H4 (cell line): Measurements from ENCODE around the gene THRAP3. TPM values are rescaled to one million over a fixed set of nuclear protein-coding genes. Genes with fewer than 3 reads are reported as not detected.

Source experiments
- DNase-seq: peaks from one replicate; pipeline ENCODE4 v3.0.0-alpha.2; 2015; ENCODE audit warnings: low spot score
- total RNA-seq: library from RNA; depleted of rRNA; stranded (reverse); fragments of >200 nt; shearing (Covaris generic); gene quantifications from 2 replicates; pipeline ENCODE4 v1.2.3, GENCODE V29; 2014

The THRAP3 gene
- total RNA-seq, 1 experiment from 2014 or later: 69.8 TPM

DNA sequence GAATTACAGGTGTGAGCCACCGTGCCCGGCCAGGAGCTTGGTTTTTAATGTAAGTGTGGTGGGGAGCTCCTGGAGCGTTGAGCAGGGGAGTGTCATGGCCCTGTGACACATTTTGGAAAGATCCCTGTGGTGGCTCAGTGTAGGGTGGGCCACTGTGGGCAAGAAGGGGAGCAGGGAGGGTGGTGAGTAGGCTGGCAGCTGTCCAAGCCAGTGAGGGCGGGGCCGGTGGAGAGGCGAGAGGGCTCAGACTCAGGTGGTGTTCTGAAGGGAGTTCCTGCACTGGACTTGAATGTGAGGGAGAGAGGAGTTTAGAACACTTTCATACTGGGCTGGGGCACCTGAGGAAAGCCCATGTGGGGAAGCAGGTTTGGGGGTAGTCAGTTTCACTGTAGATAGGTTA is 102.3 kb downstream of the THRAP3 start:
- DNase-seq: no peak

DNA sequence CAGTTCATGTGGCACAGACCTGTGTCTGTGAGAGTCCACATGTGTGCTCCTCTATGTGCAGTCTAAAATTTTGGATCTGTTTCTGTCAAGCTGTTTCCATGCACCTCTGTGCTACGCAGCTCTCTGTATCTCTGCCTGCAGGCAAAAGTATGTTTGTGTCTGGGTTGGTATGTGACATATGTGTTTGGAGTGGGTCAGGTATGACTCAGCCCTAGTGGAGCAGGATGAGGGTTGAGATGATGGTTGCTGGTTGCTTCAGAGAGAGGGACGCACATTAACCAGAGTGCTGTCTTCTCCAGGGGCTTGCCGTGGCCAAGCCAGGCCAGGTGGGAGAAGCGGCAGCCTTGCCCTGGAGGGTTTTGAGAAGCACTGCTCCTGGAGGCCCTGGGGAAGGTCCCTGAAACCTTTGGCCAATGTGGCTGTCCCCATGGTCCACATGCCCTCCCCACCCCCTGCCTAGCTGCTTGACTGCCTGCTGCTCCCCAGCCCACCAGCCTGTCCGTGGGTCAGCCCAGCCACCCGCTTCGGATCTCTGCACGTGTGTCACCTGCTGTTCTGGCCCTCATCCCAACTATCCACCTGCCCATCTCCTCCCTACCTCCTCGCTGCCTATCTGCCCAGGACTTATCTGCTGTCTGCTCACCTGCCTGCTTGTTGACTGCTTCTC is 103.3 kb downstream of the THRAP3 start:
- no peak for DNase-seq

- DNase-seq: no peak
These were observed 103.8 kb downstream of the THRAP3 start for GRCh38 chr1:36328088-36328480.

DNA sequence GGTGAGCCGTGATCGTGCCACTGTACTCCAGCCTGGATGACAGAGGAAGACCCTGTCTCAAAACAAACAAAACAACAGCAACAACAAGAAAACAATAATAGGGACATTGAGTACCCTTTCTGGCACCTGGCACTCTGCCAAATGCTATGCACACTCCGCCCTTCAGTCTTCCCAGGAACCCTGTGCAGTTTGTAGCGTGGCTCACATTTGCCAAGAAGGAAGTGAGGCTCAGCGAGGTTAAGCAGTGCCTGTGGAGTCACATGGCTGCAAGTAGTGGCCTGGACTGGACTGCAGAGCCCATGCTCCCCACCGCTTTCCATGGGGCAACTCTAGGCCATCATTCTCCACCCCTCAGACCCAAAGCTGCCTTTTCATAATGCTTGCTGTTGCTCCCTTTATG is 104.5 kb downstream of the THRAP3 start:
- no peak for DNase-seq

DNA sequence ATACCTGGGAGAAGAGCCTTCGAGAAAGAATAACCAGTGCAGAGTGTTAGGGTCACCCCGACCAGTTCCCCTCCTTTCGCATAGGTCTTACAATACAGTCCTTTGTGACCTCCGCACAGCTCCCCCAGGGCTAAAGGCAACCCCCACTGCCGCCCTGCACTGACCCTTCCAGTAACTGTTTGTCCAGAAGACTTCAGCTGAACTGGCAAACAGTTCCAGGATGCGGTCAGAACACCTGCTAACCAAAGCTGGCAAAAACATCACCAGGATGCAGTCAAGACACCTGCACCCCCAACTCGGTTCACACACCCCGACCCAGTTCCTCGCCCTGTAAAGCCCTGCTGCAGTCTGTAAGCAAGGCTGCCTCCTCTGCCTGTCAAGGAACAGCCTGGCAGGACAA is 105.6 kb downstream of the THRAP3 start:
- no peak for DNase-seq

GRCh38 chr1:36330940-36331339 is 106.7 kb downstream of the THRAP3 start:
- DNase-seq: no peak

DNA sequence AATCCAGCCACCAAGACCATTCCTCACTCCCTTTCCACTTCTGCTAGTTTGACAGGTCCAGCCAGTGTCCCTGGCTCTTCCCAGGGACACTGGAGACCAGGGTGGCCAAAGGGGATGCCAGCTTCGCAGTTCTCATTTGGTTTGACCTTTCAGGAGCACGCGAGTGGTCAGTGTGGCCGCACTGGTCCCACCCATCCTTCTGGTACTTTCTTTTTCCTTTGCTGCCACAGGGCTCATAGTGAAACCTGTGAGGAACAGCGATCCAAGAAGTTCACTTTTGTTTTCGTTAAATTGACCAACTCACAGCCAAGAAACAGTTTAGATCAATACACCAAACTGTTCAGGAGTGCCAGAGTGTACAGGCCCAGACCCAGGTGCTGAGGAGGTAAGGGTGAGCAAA is 113.6 kb downstream of the THRAP3 start:
- DNase-seq: no peak

GRCh38 chr1:36339215-36339614 is 115.0 kb downstream of the THRAP3 start:
- no peak for DNase-seq

DNA sequence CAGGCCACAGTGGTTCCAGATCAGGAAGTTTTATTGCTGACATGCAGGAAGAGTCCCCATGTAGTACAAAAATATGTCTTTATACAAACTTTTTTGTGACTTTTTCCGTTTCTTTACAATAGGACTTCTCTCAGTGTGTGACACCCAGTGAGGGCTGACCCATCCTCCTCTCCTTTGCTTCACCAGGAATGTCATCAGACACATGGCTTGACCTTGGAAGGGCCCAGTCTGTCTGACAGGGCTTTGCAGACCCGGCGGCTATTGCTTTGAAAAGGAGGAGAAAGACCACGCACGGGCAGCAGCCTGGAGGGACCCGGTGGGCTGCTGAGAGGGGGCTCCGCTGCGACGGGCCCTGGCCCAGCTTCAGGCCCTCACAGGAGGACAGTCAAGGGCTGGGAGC is 115.4 kb downstream of the THRAP3 start:
- no peak for DNase-seq

- DNase-seq: no peak
These were observed 117.5 kb downstream of the THRAP3 start for GRCh38 chr1:36341626-36342320.

GRCh38 chr1:36342426-36343185 is 118.4 kb downstream of the THRAP3 start:
- DNase-seq: no peak

- no peak for DNase-seq
These were observed 119.6 kb downstream of the THRAP3 start for GRCh38 chr1:36343651-36344394.

DNA sequence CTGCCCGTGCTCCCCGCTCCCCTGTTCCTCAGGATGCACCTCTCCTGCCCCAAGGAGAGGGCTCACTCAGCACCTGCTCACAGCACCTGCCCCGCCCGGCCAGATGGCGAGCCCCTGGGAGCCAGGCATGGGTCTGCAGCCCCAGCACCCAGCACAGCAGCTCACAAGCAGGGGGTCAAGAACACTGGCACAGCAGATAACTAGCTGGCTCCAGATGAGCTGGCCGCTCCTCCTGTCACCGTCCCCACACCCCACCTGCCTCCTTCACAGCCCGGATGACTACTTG is 120.1 kb downstream of the THRAP3 start:
- DNase-seq: no peak

- no peak for DNase-seq
These were observed 121.1 kb downstream of the THRAP3 start for GRCh38 chr1:36345353-36345752.

DNA sequence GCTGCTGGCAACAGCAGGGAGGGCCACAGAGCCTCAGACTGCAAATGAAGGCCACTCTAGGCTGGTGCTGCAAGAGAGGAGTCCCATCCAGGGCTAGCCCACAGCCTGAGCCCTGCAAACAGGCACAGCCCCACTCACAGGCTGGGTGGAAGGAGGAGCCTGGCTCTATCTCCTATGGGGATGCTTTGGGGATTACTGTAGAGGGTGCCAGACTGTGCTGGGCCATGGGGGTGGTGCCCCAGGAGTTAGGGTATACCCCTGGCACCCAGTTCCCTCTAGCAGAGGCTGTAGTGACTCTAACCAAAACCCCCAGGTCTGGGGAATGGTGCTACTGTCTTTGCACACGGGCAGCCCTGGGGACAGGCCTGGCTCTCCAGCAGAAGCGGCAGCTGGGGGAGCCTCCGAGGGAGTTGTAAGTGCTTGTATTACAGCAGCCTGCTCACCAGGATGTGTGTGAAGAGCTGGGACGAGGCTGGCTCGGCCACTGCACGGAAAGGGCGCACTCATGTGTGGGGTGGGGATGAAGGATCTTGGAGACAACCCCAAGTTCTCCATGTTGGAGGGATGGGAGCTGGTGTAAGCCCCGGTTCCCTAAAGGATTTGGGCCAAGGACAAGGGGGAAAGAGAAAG is 122.6 kb downstream of the THRAP3 start:
- DNase-seq: no peak

GRCh38 chr1:36349241-36349671 is 125.0 kb downstream of the THRAP3 start:
- no peak for DNase-seq

DNA sequence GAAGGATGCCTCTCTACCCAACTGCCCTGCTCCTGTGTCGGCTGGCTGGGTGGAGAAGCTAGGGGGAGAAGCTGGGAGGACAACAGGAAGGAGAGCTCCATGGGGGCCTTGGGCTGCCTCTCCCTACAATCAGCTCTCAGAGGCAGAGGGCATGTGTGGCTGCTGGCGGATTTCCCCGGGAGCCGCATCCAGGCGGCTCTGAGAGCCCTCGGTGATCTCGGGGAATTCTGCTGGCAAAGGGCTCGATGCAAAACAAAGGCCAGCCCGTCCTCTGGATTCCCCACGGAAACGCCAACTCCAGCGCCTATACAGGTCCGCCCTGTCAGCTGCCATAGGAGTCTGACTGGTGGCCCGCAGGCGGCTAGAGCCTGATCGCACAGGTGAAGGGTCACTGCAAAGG is 125.6 kb downstream of the THRAP3 start:
- no peak for DNase-seq

GRCh38 chr1:36350659-36351226 is 126.5 kb downstream of the THRAP3 start:
- peak; percentile 83 for DNase-seq

DNA sequence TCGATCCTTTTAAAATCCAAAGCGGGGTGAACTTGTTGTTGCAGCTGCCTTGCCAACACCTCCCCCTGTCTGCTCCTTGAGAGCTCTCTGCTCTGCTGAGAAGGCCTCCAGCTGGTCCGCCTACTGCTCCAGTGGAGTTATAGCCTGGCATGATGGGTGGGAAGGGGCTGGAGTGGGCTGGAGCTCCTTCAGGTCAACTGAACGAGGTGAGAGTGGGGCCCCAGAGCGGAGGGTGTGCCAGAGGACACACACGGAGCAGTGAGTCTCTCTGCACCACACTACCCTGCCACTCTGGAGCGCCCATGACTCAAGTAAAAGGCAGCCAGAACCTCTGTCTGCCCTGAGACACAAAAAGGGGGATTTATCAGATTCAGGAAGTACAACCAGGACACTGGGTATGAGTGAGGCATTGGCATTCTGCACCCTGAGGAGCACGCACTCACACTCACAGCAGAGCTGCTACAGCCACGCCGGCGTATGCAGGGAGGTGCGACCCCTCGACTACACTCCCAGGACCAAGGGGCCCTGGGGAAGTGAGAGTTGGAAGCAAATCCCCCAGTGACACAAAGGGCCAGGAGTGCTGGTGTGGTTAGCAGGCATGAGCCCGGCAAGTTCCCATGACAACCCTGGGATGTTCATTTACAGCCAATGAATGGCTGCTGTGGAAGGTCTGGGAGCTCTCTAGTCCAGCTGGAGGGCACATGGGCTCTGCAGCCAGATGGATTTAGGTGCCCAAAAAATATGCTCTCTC is 127.2 kb downstream of the THRAP3 start:
- peak; percentile 75 for DNase-seq

DNA sequence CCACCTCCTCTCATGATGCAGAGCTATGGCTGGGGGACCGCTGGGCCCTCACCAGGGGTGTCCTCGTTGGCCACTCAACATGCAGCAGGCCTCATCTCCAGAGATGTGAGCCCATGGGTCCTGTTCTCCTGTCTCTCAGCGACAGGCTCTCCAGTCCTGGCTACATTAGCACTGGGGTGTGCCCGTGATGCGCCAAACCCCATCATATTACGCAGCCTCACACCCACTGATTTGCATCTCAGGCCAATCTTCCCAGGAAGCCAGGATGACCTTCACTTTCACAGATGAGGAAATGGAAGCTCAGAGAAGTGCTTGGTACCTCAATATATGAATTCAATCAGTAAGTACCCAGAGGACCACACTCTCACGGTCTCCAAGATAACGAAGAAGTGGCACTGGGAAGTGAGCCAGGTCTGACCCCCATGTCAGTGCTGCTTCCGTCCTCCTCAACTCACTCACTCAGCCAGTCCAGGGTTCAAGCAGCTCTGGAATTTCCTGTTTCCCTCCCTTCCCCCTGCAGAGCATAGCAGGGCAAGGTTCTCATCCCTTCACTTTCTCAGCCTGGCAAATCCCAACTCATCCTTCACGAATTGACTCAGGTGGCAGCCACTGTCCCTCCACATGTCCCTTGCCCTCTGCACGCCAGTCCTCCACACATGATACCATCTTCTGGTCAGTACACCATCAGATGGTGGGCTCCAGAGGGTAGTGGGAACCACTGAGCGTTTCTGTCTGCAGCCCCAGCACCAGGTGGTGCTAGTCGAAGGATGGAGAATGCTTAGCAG is 128.1 kb downstream of the THRAP3 start:
- no peak for DNase-seq
